ENCODE results near the gene ASB16. TPM values are rescaled to one million over a fixed set of nuclear protein-coding genes. Genes with fewer than 3 reads are reported as not detected.

Gene ASB16
- total and polyA plus RNA-seq, 2 donors (not counting 1 experiment from before 2014, with no cell fraction given) = 0.17 TPM; not detected in 1

- peak overlapping the region; percentile 97 for H3K4me2 ChIP-seq (ENCODE audit: extremely low read depth, insufficient read depth, low read length)
- H3K9ac ChIP-seq (ENCODE audit: insufficient read depth, low read length) = no peak overlapping the region
- H3K4me3 ChIP-seq (replicated peaks in 1 of 4; ENCODE audit: control extremely low read depth in 1 of 4, insufficient read depth in 1 of 4, low read depth in 3 of 4, low read length in 4 of 4) = peak overlapping the region; percentile 79 to 93 (median 90)
- peaks cover 3% of the 10 kb centered on the region for H3K4me1 ChIP-seq (ENCODE audit: control insufficient read depth, extremely low read depth, insufficient read depth, low read length)
- TF ChIP-seq, protein P1, sequence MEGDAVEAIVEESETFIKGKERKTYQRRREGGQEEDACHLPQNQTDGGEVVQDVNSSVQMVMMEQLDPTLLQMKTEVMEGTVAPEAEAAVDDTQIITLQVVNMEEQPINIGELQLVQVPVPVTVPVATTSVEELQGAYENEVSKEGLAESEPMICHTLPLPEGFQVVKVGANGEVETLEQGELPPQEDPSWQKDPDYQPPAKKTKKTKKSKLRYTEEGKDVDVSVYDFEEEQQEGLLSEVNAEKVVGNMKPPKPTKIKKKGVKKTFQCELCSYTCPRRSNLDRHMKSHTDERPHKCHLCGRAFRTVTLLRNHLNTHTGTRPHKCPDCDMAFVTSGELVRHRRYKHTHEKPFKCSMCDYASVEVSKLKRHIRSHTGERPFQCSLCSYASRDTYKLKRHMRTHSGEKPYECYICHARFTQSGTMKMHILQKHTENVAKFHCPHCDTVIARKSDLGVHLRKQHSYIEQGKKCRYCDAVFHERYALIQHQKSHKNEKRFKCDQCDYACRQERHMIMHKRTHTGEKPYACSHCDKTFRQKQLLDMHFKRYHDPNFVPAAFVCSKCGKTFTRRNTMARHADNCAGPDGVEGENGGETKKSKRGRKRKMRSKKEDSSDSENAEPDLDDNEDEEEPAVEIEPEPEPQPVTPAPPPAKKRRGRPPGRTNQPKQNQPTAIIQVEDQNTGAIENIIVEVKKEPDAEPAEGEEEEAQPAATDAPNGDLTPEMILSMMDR (conservative IDR thresholded peaks at IDR 0.05 in 1 of 2, IDR thresholded peaks at IDR 0.05 in 1 of 2; ENCODE audit: low read depth in 1 of 2, low read length in 2 of 2) = no peak
- TF ChIP-seq EZH2 (IDR thresholded peaks at IDR 0.05; ENCODE audit: low read length, missing control alignments) = no peak
- no peaks in the 10 kb centered on the region for H3K9me3 ChIP-seq (ENCODE audit: control insufficient read depth, insufficient read depth, low read depth, low read length)
- peaks cover 3% of the 10 kb centered on the region for H3K79me2 ChIP-seq (ENCODE audit: control insufficient read depth, insufficient read depth, low read length)
- H3K27me3 ChIP-seq (ENCODE audit: control insufficient read depth, insufficient read depth, low read length) = no peaks in the 10 kb centered on the region
- DNase-seq (ENCODE audit: low read depth in 2 of 2) = no peak
- no peaks in the 10 kb centered on the region for H4K20me1 ChIP-seq (ENCODE audit: control insufficient read depth, extremely low read depth, insufficient read depth, low read length)
- peaks cover 3% of the 10 kb centered on the region for H3K36me3 ChIP-seq (ENCODE audit: control insufficient read depth, insufficient read depth, low read length)
- no peak overlapping the region for H2AFZ ChIP-seq (ENCODE audit: low read length)
- H3K27ac ChIP-seq (ENCODE audit: insufficient read depth, low read length) = no peak overlapping the region
These were observed 48.3 kb upstream of the ASB16 start for GRCh38 chr17:44121997-44122815.

- Histone ChIP-seq H3K4me3 (replicated peaks in 1 of 4; ENCODE audit: control extremely low read depth in 1 of 4, insufficient read depth in 1 of 4, low read depth in 3 of 4, low read length in 4 of 4) (peak overlapping the region; percentile 79 to 93 (median 90)), H3K9ac (ENCODE audit: insufficient read depth, low read length) (peak overlapping the region; percentile 85), H3K79me2 (ENCODE audit: control insufficient read depth, insufficient read depth, low read length) (peaks cover 3% of the 10 kb centered on the region), H4K20me1 (ENCODE audit: control insufficient read depth, extremely low read depth, insufficient read depth, low read length) (no peaks in the 10 kb centered on the region), H3K4me1 (ENCODE audit: control insufficient read depth, extremely low read depth, insufficient read depth, low read length) (peaks cover 3% of the 10 kb centered on the region), H3K4me2 (ENCODE audit: extremely low read depth, insufficient read depth, low read length) (peak overlapping the region; percentile 97), H3K36me3 (ENCODE audit: control insufficient read depth, insufficient read depth, low read length) (peaks cover 3% of the 10 kb centered on the region), H2AFZ (ENCODE audit: low read length) (peak overlapping the region; percentile 26), H3K27me3 (ENCODE audit: control insufficient read depth, insufficient read depth, low read length) (no peaks in the 10 kb centered on the region), H3K27ac (ENCODE audit: insufficient read depth, low read length) (peak overlapping the region; percentile 59), H3K9me3 (ENCODE audit: control insufficient read depth, insufficient read depth, low read depth, low read length) (no peaks in the 10 kb centered on the region)
- DNase-seq (ENCODE audit: low read depth in 2 of 2) = no peak
- no peak for TF ChIP-seq EZH2 (IDR thresholded peaks at IDR 0.05; ENCODE audit: low read length, missing control alignments)
- TF ChIP-seq, protein P1 (conservative IDR thresholded peaks at IDR 0.05 in 1 of 2, IDR thresholded peaks at IDR 0.05 in 1 of 2; ENCODE audit: low read depth in 1 of 2, low read length in 2 of 2) = no peak
These were observed 47.6 kb upstream of the ASB16 start for GRCh38 chr17:44122816-44123355.

DNA sequence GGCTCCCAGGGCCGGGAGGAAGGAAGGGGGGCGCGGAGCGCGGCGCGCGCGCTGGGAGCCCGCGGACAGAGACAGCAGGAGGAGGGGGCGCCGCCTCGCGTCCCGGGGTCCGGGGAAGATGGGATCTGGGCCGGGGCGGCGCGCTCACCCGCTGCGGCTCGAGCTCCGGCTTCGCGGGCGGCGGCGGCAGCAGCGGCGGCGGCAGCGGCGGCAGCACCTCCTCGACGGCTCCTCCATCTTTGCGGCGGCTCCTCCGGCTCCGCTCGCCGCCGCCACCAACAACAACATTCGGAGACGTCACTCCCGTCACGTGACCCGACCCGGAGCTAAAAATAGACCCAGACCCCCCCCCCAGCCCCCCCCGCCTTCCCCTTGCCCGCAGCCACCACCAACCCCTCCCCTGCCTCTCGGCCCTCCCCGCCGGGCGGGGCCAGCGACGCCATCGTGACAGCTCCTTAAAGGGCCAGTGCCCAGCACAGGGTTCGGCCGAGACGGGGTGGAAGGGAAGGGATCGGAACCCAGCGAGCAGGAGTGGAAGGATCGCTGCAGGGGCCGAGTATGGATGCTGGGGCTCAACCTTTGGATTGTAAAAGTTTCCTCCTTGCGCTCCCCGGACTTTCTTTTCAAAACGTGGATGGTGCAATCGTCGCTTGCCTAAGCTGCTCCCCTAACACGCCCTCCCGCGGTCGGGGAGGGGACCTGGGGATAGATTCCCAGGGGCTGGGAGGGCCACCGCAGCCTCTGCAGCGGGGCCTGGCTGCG lies 47.0 kb upstream of the ASB16 start, which contains the start of gene HDAC5:
HDAC5 (minus strand) TSS at position 286 of the 762 bp plus-strand sequence. CDS start 6,126 bp downstream, outside the sequence.
- Histone ChIP-seq H3K79me2 (ENCODE audit: control insufficient read depth, insufficient read depth, low read length) (peaks cover 3% of the 10 kb centered on the region), H3K4me2 (ENCODE audit: extremely low read depth, insufficient read depth, low read length) (peak within 1 kb of the TSS; percentile 97), H3K36me3 (ENCODE audit: control insufficient read depth, insufficient read depth, low read length) (peaks cover 3% of the 10 kb centered on the region), H4K20me1 (ENCODE audit: control insufficient read depth, extremely low read depth, insufficient read depth, low read length) (no peaks in the 10 kb centered on the region), H3K27ac (ENCODE audit: insufficient read depth, low read length) (peak within 1 kb of the TSS; percentile 93), H3K4me1 (ENCODE audit: control insufficient read depth, extremely low read depth, insufficient read depth, low read length) (peaks cover 3% of the 10 kb centered on the region), H3K9ac (ENCODE audit: insufficient read depth, low read length) (peak within 1 kb of the TSS; percentile 88), H3K27me3 (ENCODE audit: control insufficient read depth, insufficient read depth, low read length) (no peaks in the 10 kb centered on the region), H3K9me3 (ENCODE audit: control insufficient read depth, insufficient read depth, low read depth, low read length) (no peaks in the 10 kb centered on the region), H2AFZ (ENCODE audit: low read length) (peak within 1 kb of the TSS; percentile 97), H3K4me3 (replicated peaks in 1 of 4; ENCODE audit: control extremely low read depth in 1 of 4, insufficient read depth in 1 of 4, low read depth in 3 of 4, low read length in 4 of 4) (peak within 1 kb of the TSS; percentile 79 to 93 (median 90))
- DNase-seq (ENCODE audit: low read depth in 2 of 2) = peak; percentile 90 to 95
- TF ChIP-seq, protein P1 (conservative IDR thresholded peaks at IDR 0.05 in 1 of 2, IDR thresholded peaks at IDR 0.05 in 1 of 2; ENCODE audit: low read depth in 1 of 2, low read length in 2 of 2) = peak; percentile 53 to 61
- no peak for TF ChIP-seq EZH2 (IDR thresholded peaks at IDR 0.05; ENCODE audit: low read length, missing control alignments)
